SK-N-MC (cell line): ENCODE measurements around the gene SEC22C.

Experiments used
- EZH2 ChIP-seq: fragments of 200-600 bp; sonication (generic); IDR thresholded peaks from one replicate; pipeline ENCODE4 v1.6.1; 2017; ENCODE audit warnings: antibody characterized with exemption
- FOXP2 ChIP-seq: optimal IDR thresholded peaks from 2 replicates; pipeline ENCODE3; 2011; ENCODE audit warnings: mild to moderate bottlenecking, moderate library complexity; ENCODE audit not compliant: insufficient read depth; ENCODE audit errors: extremely low read length, control extremely low read depth
- POLR2AphosphoS5 ChIP-seq: IDR thresholded peaks from 2 replicates; pipeline ENCODE4 v1.6.1; 2012; ENCODE audit warnings: mild to moderate bottlenecking, low read depth, low read length, borderline replicate concordance

- TF ChIP-seq EZH2 (no peak), POLR2AphosphoS5 (no peak), FOXP2 (no peak)
These were observed 3.7 kb downstream of the SEC22C start for GRCh38 chr3:42578054-42578453.
